ENCODE data around the gene DMXL1. TPM values are rescaled to one million over a fixed set of nuclear protein-coding genes. Genes with fewer than 3 reads are reported as not detected.
"Not testable (repeated sequence)": the region's sequence is repeated elsewhere in the genome, so short reads cannot be mapped to it uniquely, and the experiment has no call there.

The DMXL1 gene
- total RNA-seq, 1 donor from 2014 or later = 31.7 TPM

DNA sequence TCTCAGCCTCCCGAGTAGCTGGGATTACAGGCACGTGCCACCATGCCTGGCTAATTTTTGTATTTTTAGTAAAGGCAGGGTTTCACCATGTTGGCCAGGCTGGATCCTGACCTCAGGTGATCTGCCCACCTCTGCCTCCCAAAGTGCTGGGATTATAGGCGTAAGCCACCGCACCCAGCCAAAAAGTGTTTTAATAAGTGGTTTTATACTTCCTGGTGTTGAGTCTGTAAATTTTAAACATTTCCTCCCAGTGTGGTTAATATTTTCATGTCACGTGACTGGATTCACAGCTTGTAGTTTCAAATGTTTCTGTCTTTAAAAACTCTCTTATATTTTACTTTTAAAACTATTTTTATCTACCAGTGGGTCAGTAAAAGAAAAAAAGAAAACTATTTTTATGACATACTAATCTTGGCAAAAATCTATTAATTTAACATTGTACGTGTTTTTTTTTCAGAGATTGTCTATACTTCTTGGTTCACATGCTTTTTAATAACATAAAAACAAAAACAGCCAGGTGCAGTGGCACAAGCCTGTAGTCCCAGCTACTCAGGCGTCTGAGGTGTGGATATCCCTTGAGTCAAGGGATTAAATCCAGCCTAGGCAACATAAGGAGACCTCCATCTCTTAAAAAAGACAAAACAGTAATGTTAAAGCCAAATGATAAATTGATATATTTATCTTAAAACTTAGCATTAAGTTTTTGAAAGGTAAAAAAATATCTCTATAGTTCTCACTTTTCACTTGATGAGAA, 117.1 kb downstream of the DMXL1 start:
- intact Hi-C loops (cut with micrococcal nuclease) = no loop called here

DNA sequence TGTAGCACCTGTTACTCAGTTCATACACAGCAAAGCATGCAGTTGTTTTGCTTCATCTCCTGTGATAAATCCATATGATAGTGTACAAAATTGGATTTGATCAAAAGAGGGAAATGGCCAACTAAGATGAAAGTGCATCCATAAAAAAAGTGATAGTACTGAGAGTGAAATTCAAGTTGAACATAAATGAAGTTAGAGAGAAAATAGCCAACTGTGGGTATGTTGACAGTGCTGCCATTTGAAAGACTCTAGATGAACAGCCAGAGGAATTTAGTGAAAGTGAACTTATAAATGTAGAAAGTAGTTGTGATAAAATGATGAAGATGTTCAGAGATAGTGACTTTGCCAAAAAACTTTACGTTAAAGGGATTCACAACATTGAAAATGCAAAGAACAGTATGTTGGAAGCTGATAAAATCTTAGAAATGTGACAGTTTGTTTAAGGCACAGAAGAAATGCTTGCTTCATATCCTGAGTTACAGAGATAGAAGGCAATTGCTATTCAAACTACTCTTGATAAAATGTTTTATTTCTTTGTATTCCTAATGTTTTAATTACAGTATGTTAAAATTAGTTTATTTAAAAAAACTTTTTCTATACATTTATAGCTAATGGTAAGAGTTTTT, 119.7 kb downstream of the DMXL1 start:
- intact Hi-C loops (cut with micrococcal nuclease) = no loop called here

DNA sequence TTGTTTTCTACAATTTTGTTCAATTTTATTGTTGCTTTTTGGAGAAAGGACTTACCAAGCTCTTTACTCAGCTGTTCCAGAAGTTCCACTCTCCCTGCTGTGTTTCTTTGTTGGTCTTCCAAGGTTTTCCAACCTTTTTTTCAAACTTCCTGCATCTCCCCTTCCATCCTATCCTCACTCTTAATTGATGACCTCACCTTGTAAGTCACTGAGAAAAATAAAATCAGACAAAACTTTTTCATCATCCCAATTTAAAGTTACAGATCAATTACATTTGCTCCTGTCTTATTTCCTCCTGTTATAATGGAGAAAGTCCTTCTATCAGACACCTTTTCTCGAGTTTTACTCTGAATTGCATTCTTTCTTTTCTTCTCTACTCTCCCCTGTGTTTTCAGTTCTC, 121.1 kb downstream of the DMXL1 start:
- intact Hi-C loops (cut with micrococcal nuclease) = no loop called here

DNA sequence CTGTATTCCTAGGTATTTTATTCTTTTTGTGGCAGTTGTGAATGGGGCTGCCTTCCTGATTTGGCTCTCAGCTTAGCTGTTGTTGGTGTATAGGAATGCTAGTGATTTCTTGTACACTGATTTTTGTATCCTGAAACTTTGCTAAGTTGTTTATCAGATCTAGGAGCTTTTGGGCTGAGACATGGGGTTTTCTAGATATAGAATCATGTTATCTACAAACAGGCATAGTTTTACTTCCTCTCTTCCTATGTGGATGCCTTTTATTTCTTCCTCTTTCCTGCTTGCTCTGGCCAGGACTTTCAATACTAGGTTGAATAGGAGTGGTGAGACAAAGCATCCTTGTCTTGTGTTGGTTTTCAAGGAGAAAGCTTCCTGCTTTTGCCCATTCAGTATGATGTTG, 129.9 kb downstream of the DMXL1 start:
- intact Hi-C loops (cut with micrococcal nuclease) = no loop called here

DNA sequence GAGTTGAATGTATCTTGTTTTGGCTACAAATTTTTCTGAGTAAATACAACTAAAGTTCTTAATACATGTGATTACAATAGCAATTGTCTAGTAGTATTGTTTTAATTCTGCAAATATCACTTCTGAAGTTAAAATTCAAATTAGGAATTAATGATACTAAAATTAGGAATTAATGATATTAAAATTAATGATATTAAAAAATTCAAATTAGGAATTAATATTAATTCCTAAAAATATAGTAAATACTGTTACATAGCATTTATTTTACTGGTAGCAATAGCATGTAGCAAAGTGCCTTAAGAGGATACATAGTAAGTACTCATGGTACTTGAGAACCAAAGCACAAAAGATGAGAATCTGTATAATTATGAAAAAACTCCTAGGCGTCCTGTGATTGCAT, 136.2 kb downstream of the DMXL1 start:
- intact Hi-C loops (cut with micrococcal nuclease) = no loop called here

DNA sequence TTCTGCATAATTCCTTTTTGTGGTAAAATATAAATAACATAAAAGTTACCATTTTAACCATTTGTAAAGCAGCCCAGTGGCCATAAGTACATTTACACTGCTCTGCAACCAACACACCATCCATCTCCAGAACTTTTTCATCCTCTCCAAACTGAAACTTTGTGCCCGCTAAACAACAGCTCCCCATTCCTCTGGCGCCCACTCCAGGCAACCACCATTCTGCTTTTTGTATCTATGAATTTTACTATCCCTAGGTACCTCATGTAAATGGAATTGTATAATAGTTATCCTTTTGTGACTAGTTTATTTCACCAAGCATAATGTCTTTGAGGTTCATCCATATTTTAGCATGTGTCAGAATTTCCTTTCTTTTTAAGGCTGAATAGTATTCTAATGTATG, 141.1 kb downstream of the DMXL1 start:
- intact Hi-C loops (cut with micrococcal nuclease) = no loop called here

DNA sequence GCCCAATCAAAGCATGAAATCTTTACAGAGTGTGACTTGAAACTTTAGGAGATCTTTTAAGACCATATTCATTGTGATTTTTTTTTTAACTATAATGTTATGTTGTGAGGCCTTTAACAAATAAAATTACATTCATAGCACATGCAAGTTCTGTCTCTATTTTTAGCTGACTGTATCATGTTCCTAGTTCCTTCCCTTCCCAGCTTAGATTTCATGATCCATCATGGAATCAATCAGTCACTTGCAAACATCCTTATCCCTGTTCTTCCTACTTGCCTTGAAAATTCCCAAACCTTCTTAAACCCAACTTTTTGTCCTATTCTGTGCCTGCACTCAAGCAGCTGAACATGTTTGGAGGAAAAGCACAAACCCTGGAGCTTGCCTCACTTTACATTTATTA, 141.8 kb downstream of the DMXL1 start:
- intact Hi-C loops (cut with micrococcal nuclease) = no loop called here

DNA sequence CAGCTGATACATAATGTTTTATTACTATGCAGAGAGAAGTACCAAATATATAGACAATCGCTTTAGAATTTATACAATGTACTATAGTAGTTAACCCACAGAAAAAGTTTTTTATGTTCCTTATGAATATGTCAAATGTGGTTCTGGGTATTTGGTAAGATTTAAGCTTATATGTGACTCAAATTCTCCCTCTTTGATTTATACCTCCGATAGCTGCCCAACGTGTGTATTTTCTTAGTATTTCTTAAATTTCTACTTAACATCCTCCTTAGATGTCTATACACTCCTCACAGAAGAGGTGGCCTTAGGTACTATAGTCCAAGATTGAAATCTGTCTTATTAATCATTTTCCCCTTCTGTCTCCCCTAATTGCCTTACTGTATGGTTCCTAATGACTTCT, 146.3 kb downstream of the DMXL1 start:
- intact Hi-C loops (cut with micrococcal nuclease) = no loop called here

DNA sequence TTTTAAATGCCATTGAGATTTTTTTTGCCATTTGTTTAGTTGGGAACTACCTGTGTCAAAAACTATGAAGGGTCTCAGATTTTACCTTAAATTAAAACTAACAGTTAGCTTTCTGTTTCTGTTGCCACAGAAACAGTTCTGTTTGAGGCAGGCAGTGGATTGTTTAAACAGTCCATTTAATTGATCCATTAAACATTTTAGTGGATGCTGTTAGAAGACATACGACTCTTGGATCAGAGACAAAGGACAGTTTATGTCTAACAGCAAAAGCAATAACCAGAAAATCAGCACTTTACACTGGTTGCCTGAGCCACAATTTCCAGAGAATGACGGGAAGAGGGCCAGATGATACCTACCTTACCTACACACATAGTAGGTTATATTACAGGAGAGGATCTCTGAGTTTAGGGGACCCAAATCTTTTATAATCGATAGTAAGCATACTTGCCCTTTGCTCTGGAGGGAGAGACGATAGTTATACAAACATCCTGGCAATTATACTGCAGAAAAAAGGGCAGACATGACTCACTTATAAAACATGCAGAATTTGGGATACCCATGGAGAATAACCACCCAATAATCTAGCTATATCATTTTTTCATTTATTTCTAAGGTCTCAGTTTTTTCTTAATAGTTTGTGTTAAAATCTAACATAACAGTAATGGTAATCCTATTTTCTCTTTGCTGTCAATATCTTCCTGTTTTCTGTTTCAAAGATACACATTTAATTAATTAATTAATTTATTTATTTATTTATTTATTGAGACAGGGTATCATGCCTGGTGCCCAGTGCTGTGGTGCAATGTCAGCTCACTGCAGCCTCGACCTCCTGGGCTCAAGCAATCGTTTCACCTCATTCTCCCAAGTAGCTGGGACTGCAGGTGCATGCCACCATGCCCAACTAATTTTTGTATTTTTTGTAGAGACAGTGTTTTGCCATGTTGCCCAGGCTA, 148.2 kb downstream of the DMXL1 start:
- intact Hi-C loops (cut with micrococcal nuclease) = no loop called here

DNA sequence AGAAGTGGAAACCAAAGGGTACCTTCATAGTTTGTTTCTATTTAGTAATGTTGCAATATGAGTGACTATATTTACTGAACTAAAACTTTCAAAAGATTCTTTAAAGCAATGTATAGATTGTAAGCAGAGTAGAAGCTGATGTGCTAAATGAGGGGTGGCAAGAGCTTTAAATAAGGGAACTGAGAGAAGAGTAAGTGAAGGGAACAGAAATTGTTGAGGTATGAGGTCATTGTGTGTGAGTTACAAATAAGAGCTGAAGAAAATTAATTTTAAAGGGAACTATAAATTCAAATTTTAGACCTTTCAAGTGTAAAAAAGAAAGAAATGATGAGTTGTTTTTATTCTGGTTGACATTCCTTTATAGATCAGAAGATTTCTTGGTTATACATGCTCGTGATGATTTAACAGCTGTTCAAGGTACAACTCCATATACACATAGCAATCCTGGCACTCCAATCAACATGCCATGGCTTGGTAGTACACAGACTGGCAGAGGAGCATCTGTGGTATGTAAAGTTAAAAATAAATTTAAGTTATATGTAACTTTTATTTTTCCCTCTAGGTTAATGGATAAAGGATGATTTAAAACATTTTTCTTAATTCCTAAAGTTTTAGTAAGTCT, 149.8 kb downstream of the DMXL1 start:
- intact Hi-C loops (cut with micrococcal nuclease) = no loop called here

DNA sequence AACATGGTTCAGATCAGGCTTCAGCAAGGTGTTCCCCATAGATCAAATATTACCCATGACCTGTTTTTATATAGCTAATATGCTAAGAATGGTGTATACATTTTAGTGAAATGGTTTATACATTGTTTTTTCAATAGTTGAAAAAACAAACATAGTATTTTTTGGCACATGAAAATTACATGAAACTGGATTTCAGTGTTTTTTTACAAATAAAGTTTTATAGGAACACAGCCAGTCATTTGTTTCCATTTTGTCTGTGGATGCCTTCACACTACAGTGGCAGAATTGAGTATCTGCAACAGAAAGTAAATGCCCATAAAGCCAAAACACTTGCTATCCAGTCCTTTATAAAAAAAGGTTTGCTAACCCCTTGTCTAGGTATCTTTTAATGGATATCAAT, 150.4 kb downstream of the DMXL1 start:
- intact Hi-C loops (cut with micrococcal nuclease) = no loop called here

DNA sequence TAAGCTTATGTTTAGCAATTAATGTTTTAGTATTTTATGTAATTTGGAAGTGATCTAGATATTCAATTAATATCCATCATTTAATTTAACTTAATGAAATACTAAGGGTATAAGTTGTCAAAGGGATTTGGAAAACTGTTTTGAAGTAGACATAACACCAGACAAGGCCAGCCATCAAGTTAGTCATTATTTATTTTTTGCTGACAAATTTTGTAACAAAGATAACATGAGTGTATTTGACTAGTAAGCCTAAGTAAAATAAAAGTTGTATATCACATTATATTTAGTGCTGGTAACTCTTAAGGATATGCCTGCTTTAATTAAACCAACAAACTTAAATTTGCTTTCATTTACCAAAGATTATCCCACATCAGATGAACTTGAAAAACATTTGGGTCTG, 159.1 kb downstream of the DMXL1 start:
- intact Hi-C loops (cut with micrococcal nuclease) = no loop called here

DNA sequence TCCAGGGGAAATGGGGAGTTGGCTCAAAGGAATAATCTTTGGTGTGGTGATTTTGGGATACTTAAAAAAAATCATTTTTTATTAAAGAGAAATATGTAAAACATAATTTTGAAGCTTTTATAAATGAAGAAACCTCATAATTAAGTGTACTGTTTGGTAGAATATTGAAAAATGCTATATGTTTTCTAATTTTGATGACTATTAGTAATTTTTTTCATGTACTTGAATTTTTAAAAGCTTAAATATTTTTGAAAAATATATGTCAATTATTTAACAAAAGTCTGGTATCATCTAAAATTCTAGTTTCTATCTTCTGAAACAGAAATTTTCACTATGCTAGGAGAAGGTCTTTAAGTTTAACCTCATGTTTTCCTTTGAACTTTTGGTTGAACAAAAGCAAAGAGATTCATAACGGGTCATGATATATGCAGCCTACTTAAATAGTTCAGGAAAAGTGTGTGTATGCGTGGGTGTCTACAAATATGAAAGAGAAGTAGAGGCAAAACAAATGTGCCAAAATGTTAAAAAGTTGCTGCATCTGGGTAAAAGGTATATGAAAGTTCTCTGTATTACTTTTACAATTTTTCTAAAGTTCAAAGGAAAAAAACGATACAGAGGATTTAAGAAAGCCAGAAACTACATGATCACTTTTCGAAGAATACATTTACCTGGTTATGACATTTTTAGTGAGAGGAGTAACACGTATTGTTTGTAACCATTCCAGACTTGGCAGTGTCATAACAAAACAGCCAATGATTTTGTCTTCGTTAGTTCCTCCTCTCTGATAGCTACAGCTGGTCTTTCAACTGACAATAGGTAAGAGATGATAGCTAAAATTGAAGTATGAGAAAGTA, 167.6 kb downstream of the DMXL1 start:
- intact Hi-C loops (cut with micrococcal nuclease) = no loop called here

DNA sequence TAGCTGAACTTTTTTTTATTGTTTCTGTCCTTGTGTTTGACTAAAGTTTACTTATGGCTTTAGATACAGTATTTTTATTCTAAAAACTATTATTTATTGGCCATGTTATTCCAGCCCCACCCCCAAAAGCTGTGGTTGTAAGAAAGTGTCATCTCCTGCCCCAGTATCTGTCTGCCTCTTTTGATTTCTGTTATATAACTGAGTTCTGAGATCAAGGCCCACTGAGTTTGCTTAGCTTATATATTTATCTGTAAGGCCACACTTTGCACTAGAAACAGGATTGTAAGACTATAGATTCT, 168.2 kb downstream of the DMXL1 start:
- intact Hi-C loops (cut with micrococcal nuclease) = no loop called here

DNA sequence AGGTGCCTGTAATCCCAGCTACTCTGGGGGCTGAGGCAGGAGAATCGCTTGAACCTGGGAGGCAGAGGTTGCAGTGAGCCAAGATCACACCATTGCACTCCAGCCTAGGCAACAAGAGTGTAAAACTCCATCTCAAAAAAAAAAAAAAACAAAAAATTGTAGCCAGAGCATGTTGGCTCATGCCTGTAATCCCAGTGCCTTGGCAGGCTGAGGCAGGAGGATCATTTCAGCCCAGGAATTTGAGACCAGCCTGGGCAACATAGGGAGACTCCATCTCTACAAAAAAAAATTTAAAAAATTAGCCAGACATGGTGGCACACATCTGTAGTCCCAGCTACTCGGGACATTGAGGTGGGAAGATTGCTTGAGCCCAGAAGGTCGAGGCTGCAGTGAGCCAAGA, 168.9 kb downstream of the DMXL1 start:
- intact Hi-C loops (cut with micrococcal nuclease) = not testable (repeated sequence)

DNA sequence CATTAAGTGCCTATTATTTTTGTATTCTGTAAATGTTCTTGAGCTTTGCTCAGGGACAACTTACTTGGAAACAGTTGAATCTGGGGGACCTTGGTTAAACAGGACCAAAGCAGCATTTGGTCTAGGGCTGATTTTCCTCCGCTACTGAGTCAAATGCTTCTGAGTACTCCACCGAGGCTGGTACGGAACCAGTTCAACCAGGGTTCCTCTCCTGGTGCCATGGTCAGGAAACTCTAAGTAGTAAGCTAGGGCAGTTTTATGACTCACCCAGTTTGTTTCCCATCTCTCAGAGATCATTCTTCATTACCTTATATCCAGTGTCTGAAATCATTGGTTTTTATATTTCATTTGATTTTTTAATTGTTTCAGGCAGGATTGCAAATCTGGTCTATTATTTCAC, 173.0 kb downstream of the DMXL1 start:
- intact Hi-C loops (cut with micrococcal nuclease) = no loop called here

DNA sequence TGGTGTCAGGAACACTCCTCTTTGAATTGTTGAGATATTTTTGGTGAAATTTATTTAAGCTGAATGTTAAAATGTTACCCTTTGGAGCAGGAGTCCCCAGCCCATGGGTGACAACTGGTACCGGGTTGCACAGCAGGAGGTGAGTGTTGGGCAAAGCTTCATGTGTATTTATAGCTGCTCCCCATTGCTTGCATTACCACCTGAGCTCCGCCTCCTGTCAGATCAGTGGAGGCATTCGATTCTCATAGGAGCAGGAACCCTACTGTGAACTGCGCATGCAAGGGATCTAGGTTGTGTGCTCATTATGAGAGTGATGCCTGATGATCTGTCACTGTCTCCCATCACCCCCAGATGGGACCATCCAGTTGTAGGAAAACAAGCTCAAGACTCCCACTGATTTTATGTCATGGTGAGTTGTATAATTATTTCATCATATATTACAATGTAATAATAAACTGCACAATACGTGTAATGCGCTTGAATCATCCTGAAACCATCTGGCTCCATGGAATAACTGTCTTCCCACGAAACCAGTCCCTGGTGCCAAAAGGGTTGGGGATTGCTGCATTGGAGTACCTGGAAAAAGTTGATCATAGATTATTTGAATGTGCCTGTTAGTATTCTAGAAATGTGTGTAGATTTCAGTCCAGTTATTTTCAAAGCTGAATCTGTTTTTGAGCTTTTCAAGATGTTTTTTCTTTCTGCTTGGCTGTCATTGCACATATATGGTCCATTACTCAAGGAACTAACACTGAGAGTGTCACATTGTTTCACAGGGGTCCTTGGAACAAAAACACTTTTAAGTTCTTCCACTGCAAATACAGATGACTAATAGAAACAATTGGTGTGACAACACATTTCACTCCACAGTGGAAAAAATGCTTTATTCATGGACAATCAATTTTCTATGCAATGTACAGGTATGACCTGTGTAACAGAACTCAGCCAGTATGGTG, 180.3 kb downstream of the DMXL1 start:
- intact Hi-C loops (cut with micrococcal nuclease) = no loop called here

DNA sequence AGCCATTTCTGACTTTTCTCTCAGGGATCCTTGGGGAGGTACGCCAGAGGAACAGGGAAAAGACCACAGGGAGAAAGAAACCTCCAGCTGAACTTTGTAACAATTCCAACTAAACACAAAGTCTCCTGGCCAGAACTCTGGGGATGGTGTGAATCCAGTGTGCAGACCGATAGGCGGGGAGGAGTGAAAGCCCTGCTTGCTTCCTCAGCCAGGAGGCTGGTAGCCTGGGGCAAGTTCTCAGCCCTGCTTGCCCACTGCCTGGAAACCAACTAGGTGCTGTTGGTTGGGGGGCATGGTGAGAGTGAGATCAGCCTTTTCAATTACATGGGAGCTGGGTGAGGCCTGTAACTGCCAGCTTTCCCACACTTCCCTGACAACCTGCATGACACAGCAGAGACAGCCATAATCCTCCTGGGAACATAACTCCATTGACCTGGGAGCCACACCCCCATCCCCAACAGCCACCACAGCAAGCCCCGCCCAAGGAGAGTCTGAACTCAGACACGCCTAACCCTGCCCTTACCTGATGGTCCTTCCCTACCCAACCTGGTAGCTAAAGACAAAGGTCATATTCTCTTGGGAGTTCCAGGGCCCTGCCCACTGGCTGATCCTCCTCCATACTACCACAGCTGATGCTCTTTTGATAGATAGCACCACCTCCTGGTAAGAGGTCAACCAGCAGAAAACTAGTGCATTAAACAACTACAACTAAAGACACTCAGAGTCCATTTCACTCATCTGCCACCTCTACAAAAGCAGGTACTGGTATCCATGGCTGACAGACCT, 184.9 kb downstream of the DMXL1 start:
- intact Hi-C loops (cut with micrococcal nuclease) = loop anchor here (1.0 kb wide), 1 partner anchor 267 kb away; the partner anchor contains the start of gene DTWD2

DNA sequence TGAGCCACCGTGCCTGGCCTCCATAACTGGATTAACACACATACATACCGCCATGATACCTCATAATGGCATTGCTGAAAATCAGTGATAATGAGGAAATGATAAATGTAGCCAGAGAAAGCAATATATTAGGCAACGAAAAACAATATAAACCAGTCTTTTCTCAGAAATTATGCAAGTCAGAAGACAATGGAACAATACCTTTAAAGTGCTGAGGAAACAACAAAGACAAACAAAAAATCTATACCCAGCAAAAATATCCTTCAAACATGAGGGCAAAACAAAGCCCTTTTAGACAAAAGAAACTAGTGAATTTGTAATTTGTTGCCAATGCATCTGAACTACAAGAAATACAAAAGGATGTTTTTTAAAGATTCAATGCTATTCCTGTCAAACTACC, 186.7 kb downstream of the DMXL1 start:
- intact Hi-C loops (cut with micrococcal nuclease) = no loop called here
